Body of pancreas (tissue), 4 donors: ENCODE data around the gene POLR3A. TPM values are rescaled to one million over a fixed set of nuclear protein-coding genes. Genes with fewer than 3 reads are reported as not detected.
"Not testable (repeated sequence)": the region's sequence is repeated elsewhere in the genome, so short reads cannot be mapped to it uniquely, and the experiment has no call there.

Experiments used
- ATAC-seq: fragments of 150-250 bp; one replicate; pipeline ENCODE4 v1.9.1; 2016
- DNase-seq, 4 donors: peaks; one replicate each; pipeline ENCODE4 v3.0.0-alpha.2; 2019
- H3K27ac ChIP-seq, 4 donors: fragments of 200-600 bp; sonication (generic); 1 replicate in 3 of 4; 2 replicates in 1 of 4; pipeline versions ENCODE4 v1.5.1 to v1.6.1; 2016 to 2019; ENCODE audit warnings: mild to moderate bottlenecking in 1 of 4, mixed read lengths in 1 of 4, moderate library complexity in 1 of 4
- H3K27me3 ChIP-seq, 2 donors: fragments of 200-600 bp; sonication (generic); one replicate each; pipeline ENCODE4 v1.6.0; 2016; ENCODE audit warnings: mild to moderate bottlenecking in 1 of 2
- H3K36me3 ChIP-seq, 2 donors: fragments of 200-600 bp; sonication (generic); replicated peaks in 1 of 2; 2 replicates each; pipeline ENCODE4 v1.5.1; 2016; ENCODE audit warnings: low read depth in 2 of 2; ENCODE audit not compliant: insufficient read depth in 1 of 2
- H3K4me1 ChIP-seq: fragments of 200-600 bp; sonication (generic); one replicate; pipeline ENCODE4 v1.6.0; 2016
- H3K4me3 ChIP-seq, 2 donors: fragments of 200-600 bp; sonication (generic); 1 replicate in 1 of 2; 2 replicates in 1 of 2; pipeline ENCODE4 v1.5.1; 2016 to 2019
- H3K9me3 ChIP-seq, 3 donors: fragments of 200-600 bp; sonication (generic); 1 replicate in 2 of 3; 2 replicates in 1 of 3; pipeline ENCODE4 v1.5.1; 2016
- CTCF ChIP-seq, 7 experiments: fragments of 450-650 bp in 4 of 7; fragments of 200-600 bp in 3 of 7; sonication (generic) in 3 of 7; IDR thresholded peaks; one replicate each; pipeline ENCODE4 v1.5.1; 2016 to 2019; ENCODE audit warnings: antibody characterized with exemption in 7 of 7
- POLR2A ChIP-seq, 3 donors: fragments of 450-650 bp; IDR thresholded peaks; one replicate each; pipeline ENCODE4 v1.6.1; 2016; ENCODE audit warnings: antibody characterized with exemption in 3 of 3, mild to moderate bottlenecking in 2 of 3
- WGBS, 2 donors: methylation state at CpG; one replicate each; pipeline ENCODE4 v1.1.5; 2017; 5-methylcytosine and 5-hydroxymethylcytosine counted together
- intact Hi-C: fragments of 100-400 bp; cut with DNase I; formaldehyde crosslinking; loops from one replicate; pipeline ENCODE4 v1.15.1; 2023
- total RNA-seq, 2 donors: library from RNA; depleted of rRNA; stranded (reverse); fragments of >200 nt; gene quantifications; one replicate each; pipeline ENCODE4 v1.1.0, GENCODE V29; 2016

POLR3A gene
- total RNA-seq: 10 to 100 TPM in 1 of 2 donors, 1 to 10 TPM in 1; 7.9 to 10.4 TPM

GRCh38 chr10:78029269-78030226 is at the start of gene POLR3A:
TSS of gene POLR3A (minus strand) at chr10:78029515. CDS start at chr10:78029407, 108 bp downstream.
- peak in 2 of 3 donors; percentile 48 to 57 for TF ChIP-seq POLR2A (IDR thresholded peaks at IDR 0.05)
- TF ChIP-seq CTCF (IDR thresholded peaks at IDR 0.05): peak; percentile 47 to 99 (median 71)
- H3K4me1 ChIP-seq: peaks cover 23% of the 10 kb centered on the region
- H3K27ac ChIP-seq: peak within 1 kb of the TSS; percentile 45 to 90 (median 76)
- DNase-seq (peak; percentile 95 to 98 (median 97)), ATAC-seq (peak; percentile 76)
- H3K9me3 ChIP-seq: no peaks in the 10 kb centered on the region
- peak within 1 kb of the TSS; percentile 81 to 93 for H3K4me3 ChIP-seq
- H3K27me3 ChIP-seq: no peaks in the 10 kb centered on the region
- peaks cover 4 to 8% of the 10 kb centered on the region in 2 donors for H3K36me3 ChIP-seq
- intact Hi-C loops: no loop called here
- WGBS, 2 donors: 0% methylated on average over 35 of the region's 35 CpGs

- Histone ChIP-seq H3K9me3 (no peaks in the 10 kb centered on the region), H3K4me1 (no peaks in the 10 kb centered on the region), H3K4me3 (no peak overlapping the region), H3K27ac (no peak overlapping the region), H3K36me3 (no peaks in the 10 kb centered on the region), H3K27me3 (no peaks in the 10 kb centered on the region)
- TF ChIP-seq CTCF (IDR thresholded peaks at IDR 0.05) (no peak), POLR2A (IDR thresholded peaks at IDR 0.05) (no peak)
- DNase-seq: no peak
- intact Hi-C loops: no loop called here
- WGBS, 2 donors: 68 to 73% methylated on average over 4 of the region's 4 CpGs
- ATAC-seq: no peak
Measured at GRCh38 chr10:78078539-78079330, 49.4 kb upstream of the POLR3A start.

GRCh38 chr10:78075806-78076205 is 46.5 kb upstream of the POLR3A start:
- 95 to 100% methylated on average over 2 to 4 of the region's 29 CpGs for WGBS, 2 donors
- H3K27ac ChIP-seq, H3K4me3 ChIP-seq, H3K36me3 ChIP-seq, H3K4me1 ChIP-seq, H3K27me3 ChIP-seq, DNase-seq, intact Hi-C loops, H3K9me3 ChIP-seq, ATAC-seq: not testable (repeated sequence)

- Histone ChIP-seq H3K27me3 (no peaks in the 10 kb centered on the region), H3K4me3 (no peak overlapping the region), H3K9me3 (no peaks in the 10 kb centered on the region), H3K4me1 (no peaks in the 10 kb centered on the region), H3K36me3 (no peaks in the 10 kb centered on the region), H3K27ac (no peak overlapping the region)
- DNase-seq (no peak), ATAC-seq (no peak)
- TF ChIP-seq POLR2A (IDR thresholded peaks at IDR 0.05): no peak
- intact Hi-C loops: no loop called here
Measured at GRCh38 chr10:78072504-78072903, 43.2 kb upstream of the POLR3A start.

GRCh38 chr10:78071857-78072179 is 42.5 kb upstream of the POLR3A start:
- no peak overlapping the region for H3K27ac ChIP-seq
- no peak for DNase-seq
- no peaks in the 10 kb centered on the region for H3K36me3 ChIP-seq
- H3K4me1 ChIP-seq: no peaks in the 10 kb centered on the region
- H3K27me3 ChIP-seq: no peaks in the 10 kb centered on the region
- no peak for ATAC-seq
- H3K4me3 ChIP-seq: no peak overlapping the region
- 71 to 86% methylated on average over 1 to 4 of the region's 4 CpGs for WGBS, 2 donors
- H3K9me3 ChIP-seq: no peaks in the 10 kb centered on the region
- TF ChIP-seq CTCF (IDR thresholded peaks at IDR 0.05) (no peak), POLR2A (IDR thresholded peaks at IDR 0.05) (no peak)
- intact Hi-C loops: no loop called here
